ENCODE measurements around the gene CNPY4. TPM values are rescaled to one million over a fixed set of nuclear protein-coding genes. Genes with fewer than 3 reads are reported as not detected.
A peak's percentile ranks its signal among the peaks of the same experiment; 100 is the strongest.

Gene CNPY4
- total RNA-seq, 4 donors from 2014 or later, result 3.8 to 8.4 (median 6.5) TPM

GRCh38 chr7:100101016-100101862 lies 18.2 kb upstream of the CNPY4 start, which contains the start of the genes AP4M1 and MCM7:
AP4M1 (plus strand) TSS chr7:100101643; CDS start chr7:100101715, 72 bp downstream.
MCM7 (minus strand) TSS chr7:100101397; CDS start chr7:100101294, 103 bp downstream.
- WGBS, 2 donors, result 0 to 2% methylated on average over 34 to 80 of the region's 80 CpGs
- TF ChIP-seq POLR2A (IDR thresholded peaks at IDR 0.05) (no peak), CTCF (IDR thresholded peaks at IDR 0.05) (no peak)
- intact Hi-C loops (cut with DNase I; ENCODE audit: low total_unique reads), result no loop called here
- peak; percentile 98 to 100 for DNase-seq (ENCODE audit: low spot score in 2 of 2)
- peak within 1 kb of the TSS; percentile 52 for H3K4me3 ChIP-seq (ENCODE audit: low read depth, poor library complexity, severe bottlenecking)

GRCh38 chr7:100102950-100103840 lies 16.2 kb upstream of the CNPY4 start:
- intact Hi-C loops (cut with DNase I; ENCODE audit: low total_unique reads), result no loop called here
- DNase-seq (ENCODE audit: low spot score in 2 of 2), result no peak
- H3K4me3 ChIP-seq (ENCODE audit: low read depth, poor library complexity, severe bottlenecking), result no peak overlapping the region
- WGBS, 2 donors, result 85 to 87% methylated on average over 17 of the region's 17 CpGs
- TF ChIP-seq CTCF (IDR thresholded peaks at IDR 0.05) (no peak), POLR2A (IDR thresholded peaks at IDR 0.05) (no peak)

GRCh38 chr7:100105534-100105933 lies 13.9 kb upstream of the CNPY4 start:
- intact Hi-C loops (cut with DNase I; ENCODE audit: low total_unique reads), result no loop called here
- WGBS, 2 donors, result 93 to 94% methylated on average over 4 of the region's 4 CpGs
- H3K4me3 ChIP-seq (ENCODE audit: low read depth, poor library complexity, severe bottlenecking), result no peak overlapping the region
- no peak for DNase-seq (ENCODE audit: low spot score in 2 of 2)
- TF ChIP-seq POLR2A (IDR thresholded peaks at IDR 0.05) (no peak), CTCF (IDR thresholded peaks at IDR 0.05) (no peak)

GRCh38 chr7:100106633-100107032 lies 12.8 kb upstream of the CNPY4 start:
- 74 to 78% methylated on average over 17 of the region's 17 CpGs for WGBS, 2 donors
- DNase-seq (ENCODE audit: low spot score in 2 of 2), result no peak
- TF ChIP-seq CTCF (IDR thresholded peaks at IDR 0.05) (no peak), POLR2A (IDR thresholded peaks at IDR 0.05) (no peak)
- no peak overlapping the region for H3K4me3 ChIP-seq (ENCODE audit: low read depth, poor library complexity, severe bottlenecking)
- intact Hi-C loops (cut with DNase I; ENCODE audit: low total_unique reads), result no loop called here

GRCh38 chr7:100107125-100107737 lies 12.2 kb upstream of the CNPY4 start:
- DNase-seq (ENCODE audit: low spot score in 2 of 2), result no peak
- TF ChIP-seq CTCF (IDR thresholded peaks at IDR 0.05) (no peak), POLR2A (IDR thresholded peaks at IDR 0.05) (no peak)
- H3K4me3 ChIP-seq (ENCODE audit: low read depth, poor library complexity, severe bottlenecking), result no peak overlapping the region
- intact Hi-C loops (cut with DNase I; ENCODE audit: low total_unique reads), result no loop called here
- WGBS, 2 donors, result 78 to 83% methylated on average over 25 of the region's 25 CpGs
